WTC11 (cell line): ENCODE data around the gene RIPK1. TPM values are rescaled to one million over a fixed set of nuclear protein-coding genes. Genes with fewer than 3 reads are reported as not detected.

Experiments
- ATAC-seq: fragments of 200-7000 bp; cut with Tn5 transposase; 2 replicates; pipeline ENCODE4 v1.10.0; 2021; ENCODE audit warnings: mild to moderate bottlenecking, moderate library complexity
- CTCF ChIA-PET: fragments of 300-600 bp; sonication (Branson Sonifier 250); formaldehyde crosslinking; loops from one replicate; lab custom pipeline; 2021; ENCODE audit warnings: antibody characterized with exemption; lab: Charles Lee
- POLR2A ChIA-PET: fragments of 350-600 bp; sonication (Branson Sonifier 250); formaldehyde crosslinking; loops from one replicate; lab custom pipeline; 2021; ENCODE audit warnings: antibody characterized with exemption; lab: Charles Lee
- DNase-seq: peaks from one replicate; pipeline ENCODE4 v3.0.0; 2021; ENCODE audit warnings: low spot score
- H3K27ac Mint-ChIP-seq: 2 replicates; pipeline ENCODE4 v1.8.0; 2021; ENCODE audit warnings: mixed read lengths
- H3K27me3 Mint-ChIP-seq: 2 replicates; pipeline ENCODE4 v1.8.0; 2021; ENCODE audit warnings: low read depth, mild to moderate bottlenecking, moderate library complexity, mixed read lengths
- H3K36me3 Mint-ChIP-seq: 2 replicates; pipeline ENCODE4 v1.8.0; 2021; ENCODE audit warnings: mixed read lengths
- H3K4me1 Mint-ChIP-seq: 2 replicates; pipeline ENCODE4 v1.8.0; 2022; ENCODE audit warnings: mixed read lengths
- H3K4me3 Mint-ChIP-seq: 2 replicates; pipeline ENCODE4 v1.8.0; 2021; ENCODE audit warnings: mild to moderate bottlenecking, moderate library complexity, mixed read lengths
- H3K9me3 Mint-ChIP-seq: 2 replicates; pipeline ENCODE4 v1.8.0; 2021; ENCODE audit warnings: mixed read lengths
- E2F4 ChIP-seq: sonication (generic); formaldehyde crosslinking; IDR thresholded peaks from 2 replicates; pipeline ENCODE4 v1.8.1; 2022; ENCODE audit warnings: low read depth, mild to moderate bottlenecking, moderate library complexity, missing genetic modification reagents, borderline replicate concordance
- FOXJ3 ChIP-seq: sonication (generic); formaldehyde crosslinking; IDR thresholded peaks from 2 replicates; pipeline ENCODE4 v1.9.0; 2021; ENCODE audit warnings: missing genetic modification reagents, mild to moderate bottlenecking, borderline replicate concordance
- FOXK1 ChIP-seq: sonication (generic); formaldehyde crosslinking; IDR thresholded peaks from 2 replicates; pipeline ENCODE4 v1.8.0; 2022; ENCODE audit warnings: mild to moderate bottlenecking, moderate library complexity, missing genetic modification reagents
- FOXP1 ChIP-seq: sonication (generic); formaldehyde crosslinking; IDR thresholded peaks from 2 replicates; pipeline ENCODE4 v1.8.0; 2022; ENCODE audit warnings: missing genetic modification reagents, mild to moderate bottlenecking, moderate library complexity, borderline replicate concordance
- HMGXB4 ChIP-seq: sonication (generic); formaldehyde crosslinking; IDR thresholded peaks from 2 replicates; pipeline ENCODE4 v1.8.1; 2023; ENCODE audit warnings: mild to moderate bottlenecking, moderate library complexity, missing genetic modification reagents
- IRF1 ChIP-seq: sonication (generic); formaldehyde crosslinking; IDR thresholded peaks from 2 replicates; pipeline ENCODE4 v1.8.0; 2023; ENCODE audit warnings: missing genetic modification reagents
- MAX ChIP-seq: sonication (generic); formaldehyde crosslinking; IDR thresholded peaks from 2 replicates; pipeline ENCODE4 v1.8.0; 2022; ENCODE audit warnings: mild to moderate bottlenecking, missing genetic modification reagents
- MYBL2 ChIP-seq: sonication (generic); formaldehyde crosslinking; IDR thresholded peaks from 2 replicates; pipeline ENCODE4 v1.8.1; 2023; ENCODE audit warnings: mild to moderate bottlenecking, moderate library complexity, missing genetic modification reagents
- NR2C2 ChIP-seq: sonication (generic); formaldehyde crosslinking; IDR thresholded peaks from 2 replicates; pipeline ENCODE4 v1.8.0; 2022; ENCODE audit warnings: mild to moderate bottlenecking, missing genetic modification reagents
- PRRX2 ChIP-seq: fragments of 250-450 bp; sonication (Bioruptor Pico); IDR thresholded peaks from 2 replicates; pipeline ENCODE4 v1.8.0; 2021; ENCODE audit warnings: mild to moderate bottlenecking
- RELA ChIP-seq: sonication (generic); formaldehyde crosslinking; IDR thresholded peaks from 2 replicates; pipeline ENCODE4 v1.8.1; 2022; ENCODE audit warnings: missing genetic modification reagents, mild to moderate bottlenecking, borderline replicate concordance
- SMAD3 ChIP-seq: sonication (generic); formaldehyde crosslinking; IDR thresholded peaks from 2 replicates; pipeline ENCODE4 v1.8.0; 2022; ENCODE audit warnings: missing genetic modification reagents, mild to moderate bottlenecking, borderline replicate concordance
- SOX15 ChIP-seq: fragments of 250-450 bp; sonication (Bioruptor Pico); IDR thresholded peaks from 2 replicates; pipeline ENCODE4 v1.9.0; 2021; ENCODE audit warnings: mild to moderate bottlenecking
- SP1 ChIP-seq: sonication (generic); formaldehyde crosslinking; conservative IDR thresholded peaks from 2 replicates; pipeline ENCODE4 v1.8.1; 2022; ENCODE audit warnings: missing genetic modification reagents
- STAT6 ChIP-seq: sonication (generic); formaldehyde crosslinking; conservative IDR thresholded peaks from 2 replicates; pipeline ENCODE4 v1.8.1; 2023; ENCODE audit warnings: mild to moderate bottlenecking, low read depth, missing genetic modification reagents, moderate library complexity
- TEAD1 ChIP-seq: sonication (generic); formaldehyde crosslinking; IDR thresholded peaks from 2 replicates; pipeline ENCODE4 v1.8.0; 2022; ENCODE audit warnings: mild to moderate bottlenecking, missing genetic modification reagents
- ZBTB43 ChIP-seq: sonication (generic); formaldehyde crosslinking; IDR thresholded peaks from 2 replicates; pipeline ENCODE4 v1.8.1; 2023; ENCODE audit warnings: mild to moderate bottlenecking, missing genetic modification reagents
- ZNF138 ChIP-seq: sonication (generic); formaldehyde crosslinking; conservative IDR thresholded peaks from 2 replicates; pipeline ENCODE4 v1.8.1; 2022; ENCODE audit warnings: mild to moderate bottlenecking, moderate library complexity, missing genetic modification reagents
- ZNF532 ChIP-seq: fragments of 250-450 bp; sonication (Bioruptor Pico); IDR thresholded peaks from 2 replicates; pipeline ENCODE4 v1.9.0; 2021; ENCODE audit warnings: mild to moderate bottlenecking, borderline replicate concordance
- ZNF671 ChIP-seq: fragments of 250-450 bp; sonication (Bioruptor Pico); IDR thresholded peaks from 2 replicates; pipeline ENCODE4 v1.8.0; 2021; ENCODE audit warnings: mild to moderate bottlenecking
- ZSCAN18 ChIP-seq: fragments of 250-450 bp; sonication (Bioruptor Pico); IDR thresholded peaks from 2 replicates; pipeline ENCODE4 v2.1.2; 2022; ENCODE audit warnings: mild to moderate bottlenecking, moderate library complexity
- total RNA-seq: library from RNA; stranded (reverse); gene quantifications from 3 replicates; pipeline ENCODE4 v1.2.3, GENCODE V29; 2021

RIPK1 gene
- total RNA-seq, 1 experiment from 2014 or later: 8.7 TPM

GRCh38 chr6:3162565-3163247, 94.4 kb downstream of the RIPK1 start:
- no peaks in the 10 kb centered on the region for H3K27me3 Mint-ChIP-seq
- peaks cover 44% of the 10 kb centered on the region for H3K4me1 Mint-ChIP-seq
- H3K4me3 Mint-ChIP-seq: peak overlapping the region; percentile 84
- CTCF ChIA-PET: interaction anchor here (0.6 to 5.0 kb wide), 16 partner anchors 8 to 349 kb away, joined by 3 to 30 read pairs (median 4); no protein-coding TSS in a partner anchor
- H3K36me3 Mint-ChIP-seq: no peaks in the 10 kb centered on the region
- peak overlapping the region; percentile 94 for H3K27ac Mint-ChIP-seq
- no peaks in the 10 kb centered on the region for H3K9me3 Mint-ChIP-seq
- DNase-seq (peak; percentile 76), ATAC-seq (peak; percentile 28)
- POLR2A ChIA-PET: interaction anchor here (0.8 to 1.8 kb wide), 6 partner anchors 8 to 96 kb away, joined by 3 to 6 read pairs (median 4); partner anchors contain the start of gene PSMG4
- TF ChIP-seq NR2C2 (CRISPR knock-in tag): no peak; the same call in 1 of the 2 replicates
- TF ChIP-seq SOX15 (CRISPR knock-in tag): no peak
- 0 out of 2 replicates have a peak, but pooled peaks have one; percentile 50 for TF ChIP-seq FOXK1 (CRISPR knock-in tag)
- TF ChIP-seq MYBL2: peak; percentile 86; the same call in 1 of the 2 replicates
- no peak for TF ChIP-seq ZNF671 (CRISPR knock-in tag)
- TF ChIP-seq IRF1 (CRISPR knock-in tag): no peak
- no peak for TF ChIP-seq ZNF138 (CRISPR knock-in tag)
- TF ChIP-seq FOXP1: peak; percentile 79; the same call in 1 of the 2 replicates
- TF ChIP-seq MAX (CRISPR knock-in tag): peak; percentile 71
- TF ChIP-seq ZBTB43 (CRISPR knock-in tag): peak; percentile 76; the same call in 1 of the 2 replicates
- 0 out of 2 replicates have a peak, but pooled peaks have one; percentile 62 for TF ChIP-seq TEAD1
- TF ChIP-seq STAT6 (CRISPR knock-in tag): no peak
- TF ChIP-seq PRRX2 (CRISPR knock-in tag): 0 out of 2 replicates have a peak, but pooled peaks have one; percentile 46
- TF ChIP-seq RELA (CRISPR knock-in tag): no peak; the same call in 1 of the 2 replicates
- TF ChIP-seq HMGXB4 (CRISPR knock-in tag): 0 out of 2 replicates have a peak, but pooled peaks have one; percentile 57
- no peak for TF ChIP-seq ZSCAN18
- TF ChIP-seq E2F4: 0 out of 2 replicates have a peak, but pooled peaks have one; percentile 45
- TF ChIP-seq SMAD3: no peak
- TF ChIP-seq FOXJ3: no peak
- peak; percentile 22 for TF ChIP-seq SP1 (CRISPR knock-in tag)
- TF ChIP-seq ZNF532 (CRISPR knock-in tag): no peak
